DMS114 treated with DMSO at 0.1 percent for 48 hours (cell line): Measurements from ENCODE around the gene PON1.

Experiments used
- DNase-seq: peaks from one replicate; lab custom pipeline; 2025; ENCODE audit not compliant: unreplicated experiment; lab: John Stamatoyannopoulos, UW

The PON1 gene

GRCh38 chr7:95261895-95262415, 62.4 kb downstream of the PON1 start:
- DNase-seq: no peak

- no peak for DNase-seq
Observed at GRCh38 chr7:95255691-95256090, 68.6 kb downstream of the PON1 start.

GRCh38 chr7:95253986-95254385, 70.3 kb downstream of the PON1 start:
- DNase-seq: no peak

GRCh38 chr7:95251966-95252365, 72.4 kb downstream of the PON1 start:
- no peak for DNase-seq

- no peak for DNase-seq
Observed at GRCh38 chr7:95250571-95250970, 73.8 kb downstream of the PON1 start.
